ENCODE results near the gene RBMS1. TPM values are rescaled to one million over a fixed set of nuclear protein-coding genes. Genes with fewer than 3 reads are reported as not detected.

RBMS1 gene
- total RNA-seq, 5 donors from 2014 or later (not counting 1 experiment from before 2014, with no cell fraction given): 94.2 to 137 (median 105) TPM

DNA sequence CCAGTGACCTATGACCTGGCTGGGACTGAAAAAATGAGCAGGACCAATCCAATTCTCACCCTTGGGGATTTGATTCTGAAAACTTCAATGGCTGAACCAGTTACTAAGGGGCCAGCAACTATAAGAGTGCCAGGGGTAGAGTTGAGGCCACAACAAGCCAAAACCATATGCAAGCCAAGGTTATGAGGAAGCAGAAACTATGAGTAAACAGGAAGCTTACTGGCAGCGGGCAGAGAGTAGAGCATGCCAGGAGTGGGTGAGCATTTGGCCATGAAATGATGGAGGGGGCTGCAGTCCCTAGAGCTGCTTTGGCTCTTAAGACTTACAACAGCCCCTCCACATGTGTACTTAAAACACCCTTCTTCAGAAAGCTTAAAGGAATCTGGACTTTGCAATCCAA is 82.4 kb downstream of the RBMS1 start:
- Histone ChIP-seq H3K27ac (ENCODE audit: low read length) (peak overlapping the region; percentile 77), H3K9me3 (no peaks in the 10 kb centered on the region), H3K4me1 (ENCODE audit: control insufficient read depth in 1 of 2, extremely low read depth in 1 of 2, insufficient read depth in 2 of 2, low read length in 2 of 2) (peaks cover 33 to 36% of the 10 kb centered on the region in 2 experiments), H3K4me3 (ENCODE audit: control insufficient read depth in 1 of 2, extremely low read depth in 1 of 2, low read length in 1 of 2) (no peak overlapping the region), H3K27me3 (replicated peaks in 1 of 2; ENCODE audit: control insufficient read depth in 2 of 2, extremely low read depth in 1 of 2, insufficient read depth in 2 of 2, low read length in 1 of 2) (no peaks in the 10 kb centered on the region), H3K36me3 (ENCODE audit: control insufficient read depth in 2 of 2, extremely low read depth in 1 of 2, insufficient read depth in 1 of 2, low read length in 1 of 2) (no peaks in the 10 kb centered on the region)
- ChIA-PET CTCF (interaction anchor here in 1 of 2 donors (0.5 to 1.4 kb wide), 3 partner anchors 18 to 245 kb away, joined by 3 to 5 read pairs (median 3); no protein-coding TSS in a partner anchor), POLR2A (interaction anchor here (0.6 kb wide), 2 partner anchors 11 to 20 kb away, joined by 3 read pairs; no protein-coding TSS in a partner anchor)
- Mint-ChIP-seq H3K4me3 (peak overlapping the region; percentile 41 to 75 (median 72)), H3K4me1 (peaks cover 67 to 77% (median 75%) of the 10 kb centered on the region in 3 donors), H3K36me3 (no peaks in the 10 kb centered on the region), H3K9me3 (no peaks in the 10 kb centered on the region), H3K27ac (peak overlapping the region; percentile 90 to 92), H3K27me3 (no peaks in the 10 kb centered on the region)
- peak in 6 of 35 experiments; percentile 15 to 56 (median 18) for DNase-seq
- ATAC-seq (replicated peaks in 1 of 4): peak in 3 of 4 experiments; percentile 30 to 43 (median 42)
- WGBS (ENCODE audit: insufficient coverage): no CpG with 5 or more reads among the region's 1 CpG

GRCh38 chr2:160409480-160409879 is 84.1 kb downstream of the RBMS1 start:
- Mint-ChIP-seq H3K4me1 (peaks cover 74 to 83% (median 82%) of the 10 kb centered on the region in 3 donors), H3K27me3 (no peaks in the 10 kb centered on the region), H3K9me3 (no peaks in the 10 kb centered on the region), H3K4me3 (peak overlapping the region; percentile 82 to 92 (median 90)), H3K36me3 (peaks cover 4% of the 10 kb centered on the region), H3K27ac (peak overlapping the region; percentile 95 to 96)
- WGBS (ENCODE audit: insufficient coverage): no CpG with 5 or more reads among the region's 1 CpG
- ChIA-PET CTCF (no interaction called here), POLR2A (no interaction called here)
- H3K27ac ChIP-seq (ENCODE audit: low read length): peak overlapping the region; percentile 29
- no peaks in the 10 kb centered on the region for H3K36me3 ChIP-seq (ENCODE audit: control insufficient read depth in 2 of 2, extremely low read depth in 1 of 2, insufficient read depth in 1 of 2, low read length in 1 of 2)
- H3K4me3 ChIP-seq (ENCODE audit: control insufficient read depth in 1 of 2, extremely low read depth in 1 of 2, low read length in 1 of 2): no peak overlapping the region
- ATAC-seq (replicated peaks in 1 of 4): no peak
- no peaks in the 10 kb centered on the region for H3K27me3 ChIP-seq (replicated peaks in 1 of 2; ENCODE audit: control insufficient read depth in 2 of 2, extremely low read depth in 1 of 2, insufficient read depth in 2 of 2, low read length in 1 of 2)
- DNase-seq: no peak
- H3K4me1 ChIP-seq (ENCODE audit: control insufficient read depth in 1 of 2, extremely low read depth in 1 of 2, insufficient read depth in 2 of 2, low read length in 2 of 2): peaks cover 47 to 51% of the 10 kb centered on the region in 2 experiments
- H3K9me3 ChIP-seq: no peaks in the 10 kb centered on the region

DNA sequence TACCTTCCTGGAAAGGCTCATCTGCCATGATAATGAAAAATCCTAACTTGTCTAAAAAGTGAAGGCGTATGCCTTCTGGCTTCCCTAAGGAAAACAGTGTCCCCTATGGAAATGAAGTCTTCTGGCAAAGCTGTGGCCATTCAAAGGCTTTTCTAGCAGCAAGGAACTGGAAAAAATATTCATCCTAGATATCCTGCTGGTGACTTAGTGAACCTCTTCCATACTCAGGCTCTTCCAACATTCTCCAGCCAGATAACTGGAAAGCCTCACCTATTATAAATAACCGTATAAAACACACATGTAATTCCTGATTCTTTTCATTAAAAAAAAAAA is 84.7 kb downstream of the RBMS1 start:
- POLR2A ChIA-PET: no interaction called here
- CTCF ChIA-PET: interaction anchor here in 1 of 2 donors (0.7 kb wide), 1 partner anchor 32 kb away, joined by 3 read pairs; no protein-coding TSS in a partner anchor

GRCh38 chr2:160408173-160408958 is 85.2 kb downstream of the RBMS1 start:
- Histone ChIP-seq H3K4me3 (ENCODE audit: control insufficient read depth in 1 of 2, extremely low read depth in 1 of 2, low read length in 1 of 2) (peak overlapping the region in 1 of 2 donors; percentile 41), H3K36me3 (ENCODE audit: control insufficient read depth in 2 of 2, extremely low read depth in 1 of 2, insufficient read depth in 1 of 2, low read length in 1 of 2) (no peaks in the 10 kb centered on the region), H3K27ac (ENCODE audit: low read length) (peak overlapping the region; percentile 56), H3K27me3 (replicated peaks in 1 of 2; ENCODE audit: control insufficient read depth in 2 of 2, extremely low read depth in 1 of 2, insufficient read depth in 2 of 2, low read length in 1 of 2) (no peaks in the 10 kb centered on the region), H3K9me3 (no peaks in the 10 kb centered on the region), H3K4me1 (ENCODE audit: control insufficient read depth in 1 of 2, extremely low read depth in 1 of 2, insufficient read depth in 2 of 2, low read length in 2 of 2) (peaks cover 50 to 60% of the 10 kb centered on the region in 2 experiments)
- ChIA-PET POLR2A (interaction anchor here in 1 of 2 donors (0.8 kb wide), 1 partner anchor 1591 kb away, joined by 6 read pairs; no protein-coding TSS in a partner anchor), CTCF (interaction anchor here (0.7 to 1.3 kb wide), 3 partner anchors 15 to 31 kb away, joined by 3 read pairs; no protein-coding TSS in a partner anchor)
- H3K4me3 Mint-ChIP-seq: peak overlapping the region; percentile 82 to 92 (median 90)
- peak overlapping the region; percentile 95 to 96 for H3K27ac Mint-ChIP-seq
- DNase-seq: peak in 1 of 35 experiments; percentile 13
- H3K36me3 Mint-ChIP-seq: peaks cover 8% of the 10 kb centered on the region
- WGBS (ENCODE audit: insufficient coverage): 70% methylated on average over 29 of the region's 34 CpGs
- no peaks in the 10 kb centered on the region for H3K27me3 Mint-ChIP-seq
- H3K4me1 Mint-ChIP-seq: peaks cover 82 to 86% (median 83%) of the 10 kb centered on the region in 3 donors
- H3K9me3 Mint-ChIP-seq: no peaks in the 10 kb centered on the region
- ATAC-seq (replicated peaks in 1 of 4): no peak

More for the DNA sequence above, 84.7 kb downstream of the RBMS1 start:
- H3K9me3 ChIP-seq: no peaks in the 10 kb centered on the region
- no peaks in the 10 kb centered on the region for H3K36me3 ChIP-seq (ENCODE audit: control insufficient read depth in 2 of 2, extremely low read depth in 1 of 2, insufficient read depth in 1 of 2, low read length in 1 of 2)
- peaks cover 79 to 84% (median 83%) of the 10 kb centered on the region in 3 donors for H3K4me1 Mint-ChIP-seq
- no peak for ATAC-seq (replicated peaks in 1 of 4)
- no peak for DNase-seq
- H3K36me3 Mint-ChIP-seq: peaks cover 5% of the 10 kb centered on the region
- no peak overlapping the region for H3K4me3 ChIP-seq (ENCODE audit: control insufficient read depth in 1 of 2, extremely low read depth in 1 of 2, low read length in 1 of 2)
- H3K27ac ChIP-seq (ENCODE audit: low read length): peak overlapping the region; percentile 29
- H3K4me1 ChIP-seq (ENCODE audit: control insufficient read depth in 1 of 2, extremely low read depth in 1 of 2, insufficient read depth in 2 of 2, low read length in 2 of 2): peaks cover 50 to 56% of the 10 kb centered on the region in 2 experiments
- peak overlapping the region; percentile 95 to 96 for H3K27ac Mint-ChIP-seq
- no peaks in the 10 kb centered on the region for H3K27me3 Mint-ChIP-seq
- WGBS (ENCODE audit: insufficient coverage): 89% methylated on average over 1 of the region's 2 CpGs
- no peaks in the 10 kb centered on the region for H3K27me3 ChIP-seq (replicated peaks in 1 of 2; ENCODE audit: control insufficient read depth in 2 of 2, extremely low read depth in 1 of 2, insufficient read depth in 2 of 2, low read length in 1 of 2)
- H3K9me3 Mint-ChIP-seq: no peaks in the 10 kb centered on the region
- H3K4me3 Mint-ChIP-seq: peak overlapping the region; percentile 82 to 92 (median 90)

DNA sequence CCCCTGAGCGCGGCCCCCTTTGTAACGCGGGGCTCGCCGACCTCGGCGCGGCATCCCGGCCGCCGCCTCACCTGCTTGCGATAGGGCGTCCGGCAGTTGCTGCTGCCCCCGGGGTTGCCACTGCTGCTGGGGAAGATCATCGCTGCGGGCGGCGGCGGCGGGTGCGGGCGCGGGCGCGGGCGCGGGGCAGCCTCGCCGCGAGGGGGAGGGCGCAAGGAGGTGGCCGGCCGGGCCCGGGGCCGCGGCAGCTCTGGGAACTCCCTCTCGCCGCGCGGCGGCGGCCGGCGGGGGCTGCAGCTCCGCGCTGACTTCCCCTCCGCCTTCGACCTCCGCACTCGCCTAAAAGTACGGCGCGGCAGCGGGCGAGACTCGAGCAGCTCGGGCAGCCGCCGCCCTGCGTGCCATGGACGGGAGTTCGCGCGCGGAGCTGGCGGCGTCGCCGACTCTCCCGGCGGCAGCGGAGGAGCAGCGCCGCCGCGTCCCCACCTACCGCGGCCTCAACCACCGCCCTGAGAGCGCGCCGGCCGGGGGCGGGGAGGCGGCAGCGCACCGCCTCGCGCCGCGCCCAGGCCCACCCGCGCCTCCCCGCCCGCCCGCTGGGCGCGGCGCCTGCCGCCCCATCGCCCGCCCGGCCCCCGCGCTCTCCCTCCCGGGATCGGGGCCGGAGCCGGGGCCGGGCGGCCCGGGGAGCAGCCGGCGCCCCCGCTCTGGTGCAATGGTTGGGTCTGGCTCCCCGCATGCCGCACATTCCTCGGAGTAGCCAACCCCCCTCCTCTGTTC is 86.0 kb downstream of the RBMS1 start:
- peak overlapping the region; percentile 58 to 66 for H3K4me3 ChIP-seq (ENCODE audit: control insufficient read depth in 1 of 2, extremely low read depth in 1 of 2, low read length in 1 of 2)

More for the DNA sequence above, 86.0 kb downstream of the RBMS1 start:
- H3K27ac ChIP-seq (ENCODE audit: low read length): peak overlapping the region; percentile 65
- peak overlapping the region; percentile 95 to 96 for H3K27ac Mint-ChIP-seq
- ChIA-PET POLR2A (interaction anchor here (0.7 to 1.1 kb wide), 5 partner anchors 16 to 1592 kb away, joined by 3 to 6 read pairs (median 3); no protein-coding TSS in a partner anchor), CTCF (interaction anchor here (1.2 to 1.8 kb wide), 4 partner anchors 11 to 21 kb away, joined by 3 to 8 read pairs (median 4); no protein-coding TSS in a partner anchor)
- peak overlapping the region; percentile 91 to 96 (median 92) for H3K4me3 Mint-ChIP-seq
- no peaks in the 10 kb centered on the region for H3K27me3 ChIP-seq (replicated peaks in 1 of 2; ENCODE audit: control insufficient read depth in 2 of 2, extremely low read depth in 1 of 2, insufficient read depth in 2 of 2, low read length in 1 of 2)
- H3K36me3 ChIP-seq (ENCODE audit: control insufficient read depth in 2 of 2, extremely low read depth in 1 of 2, insufficient read depth in 1 of 2, low read length in 1 of 2): no peaks in the 10 kb centered on the region
- H3K9me3 Mint-ChIP-seq: no peaks in the 10 kb centered on the region
- peaks cover 12% of the 10 kb centered on the region for H3K36me3 Mint-ChIP-seq
- no peaks in the 10 kb centered on the region for H3K9me3 ChIP-seq
- WGBS (ENCODE audit: insufficient coverage): under 1% methylated on average over 115 of the region's 120 CpGs
- DNase-seq: peak; percentile 34 to 79 (median 51)
- peaks cover 49 to 61% of the 10 kb centered on the region in 2 experiments for H3K4me1 ChIP-seq (ENCODE audit: control insufficient read depth in 1 of 2, extremely low read depth in 1 of 2, insufficient read depth in 2 of 2, low read length in 2 of 2)
- ATAC-seq (replicated peaks in 1 of 4): peak; percentile 49 to 67 (median 65)
- H3K27me3 Mint-ChIP-seq: no peaks in the 10 kb centered on the region
- H3K4me1 Mint-ChIP-seq: peaks cover 82 to 86% (median 84%) of the 10 kb centered on the region in 3 donors

Measured in T-cell (primary cell).